GM12891 (cell line): ENCODE results near the gene NAV2.

Experiments used
- POLR2A ChIP-seq: IDR thresholded peaks from 2 replicates; pipeline ENCODE4 v1.6.1; 2011; ENCODE audit warnings: low read depth, low read length, control low read depth
- POLR2AphosphoS5 ChIP-seq: IDR thresholded peaks from 2 replicates; pipeline ENCODE4 v1.6.1; 2011; ENCODE audit warnings: low read depth, low read length, control low read depth
- TAF1 ChIP-seq: IDR thresholded peaks from 2 replicates; pipeline ENCODE4 v1.6.1; 2011; ENCODE audit warnings: low read depth, low read length, control low read depth

DNA sequence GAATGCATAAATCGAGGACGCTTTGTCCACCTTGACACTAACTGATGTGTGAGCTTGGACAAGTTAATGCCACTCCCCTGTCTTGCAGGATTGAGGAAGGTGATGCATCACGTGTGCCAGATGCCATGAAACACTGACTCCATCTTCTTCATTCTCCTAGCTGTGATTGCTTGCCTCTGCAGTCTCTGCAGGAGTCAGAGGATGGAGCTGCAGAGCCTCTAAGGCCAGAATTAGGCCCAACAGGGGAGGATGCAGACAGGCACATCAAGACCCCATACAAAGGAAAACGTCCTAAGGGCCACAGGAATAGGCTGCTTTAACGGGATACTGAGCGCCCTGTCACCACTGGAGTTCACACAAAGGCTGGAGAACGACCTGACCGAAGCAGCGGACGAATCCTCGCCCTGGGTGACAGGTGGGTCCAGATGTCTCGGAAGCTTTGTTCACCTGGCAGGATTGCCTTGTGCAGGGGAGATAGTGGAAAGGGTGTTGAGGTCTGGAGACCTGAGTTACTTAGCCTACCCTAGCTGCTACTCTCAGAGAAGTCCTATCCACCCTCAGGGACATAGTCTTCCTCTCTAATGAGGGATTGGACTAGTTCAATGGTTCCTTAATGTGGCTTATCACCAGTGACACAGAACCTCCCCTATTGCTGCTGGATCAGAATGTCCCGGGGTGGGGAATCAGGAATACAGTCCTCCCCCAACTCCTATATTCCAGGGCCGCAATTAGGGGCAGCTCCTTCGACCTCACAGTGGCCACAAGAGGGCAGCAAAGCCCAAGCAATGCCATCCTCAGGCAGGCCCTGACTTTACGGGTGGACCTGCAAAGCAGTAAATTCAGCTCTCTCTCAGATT lies 415.3 kb downstream of the NAV2 start:
- TF ChIP-seq POLR2A (no peak), TAF1 (no peak), POLR2AphosphoS5 (no peak)
